GM23338 (cell line): ENCODE data around the gene FUT7. TPM values are rescaled to one million over a fixed set of nuclear protein-coding genes. Genes with fewer than 3 reads are reported as not detected.

ENCODE experiments used
- ATAC-seq: fragments of 200-7000 bp; cut with Tn5 transposase; 3 replicates; pipeline ENCODE4 v1.9.1; 2020
- DNase-seq: peaks from one replicate; pipeline ENCODE4 v3.0.0-alpha.2; 2015; ENCODE audit warnings: low spot score
- H2AFZ ChIP-seq: fragments of 200-600 bp; sonication (generic); 2 replicates; pipeline ENCODE4 v1.8.0; 2016; ENCODE audit warnings: antibody characterized with exemption, mild to moderate bottlenecking, moderate library complexity
- H3F3A ChIP-seq: fragments of 200-600 bp; sonication (generic); replicated peaks from 2 replicates; pipeline ENCODE4 v1.8.0; 2017; ENCODE audit warnings: antibody characterized with exemption, mixed run types, low read depth
- H3K27ac ChIP-seq: fragments of 200-600 bp; sonication (generic); 2 replicates; pipeline ENCODE4 v1.6.1; 2016; ENCODE audit warnings: low read depth
- H3K27me3 ChIP-seq: fragments of 200-600 bp; sonication (generic); 2 replicates; pipeline ENCODE4 v1.8.0; 2016; ENCODE audit warnings: mild to moderate bottlenecking, mixed run types, moderate library complexity; ENCODE audit not compliant: insufficient read depth
- H3K36me3 ChIP-seq: fragments of 200-600 bp; sonication (generic); 2 replicates; pipeline ENCODE4 v1.8.0; 2016; ENCODE audit warnings: mild to moderate bottlenecking; ENCODE audit not compliant: insufficient read depth
- H3K4me1 ChIP-seq: fragments of 200-600 bp; sonication (generic); 2 replicates; pipeline ENCODE4 v1.8.0; 2016; ENCODE audit warnings: mild to moderate bottlenecking, moderate library complexity; ENCODE audit not compliant: insufficient read depth
- H3K4me2 ChIP-seq: fragments of 200-600 bp; sonication (generic); 2 replicates; pipeline ENCODE4 v1.7.1; 2017; ENCODE audit warnings: mixed run types
- H3K4me3 ChIP-seq: fragments of 200-600 bp; sonication (generic); 2 replicates; pipeline ENCODE4 v1.6.1; 2016; ENCODE audit warnings: mixed run types
- H3K79me2 ChIP-seq: fragments of 200-600 bp; sonication (generic); replicated peaks from 2 replicates; pipeline ENCODE4 v1.8.0; 2017; ENCODE audit warnings: mild to moderate bottlenecking; ENCODE audit not compliant: insufficient read depth
- H3K9me2 ChIP-seq: fragments of 200-600 bp; sonication (generic); 2 replicates; pipeline ENCODE4 v1.8.0; 2017; ENCODE audit not compliant: insufficient read depth
- H4K20me1 ChIP-seq: fragments of 200-600 bp; sonication (generic); replicated peaks from 2 replicates; pipeline ENCODE4 v1.8.0; 2017; ENCODE audit warnings: mild to moderate bottlenecking; ENCODE audit not compliant: insufficient read depth
- H3K27ac Mint-ChIP-seq: 2 replicates; pipeline ENCODE4 v1.8.0; 2020; ENCODE audit warnings: inconsistent platforms, mild to moderate bottlenecking, moderate library complexity, mixed read lengths
- H3K27me3 Mint-ChIP-seq: 3 replicates; pipeline ENCODE4 v1.8.0; 2022; ENCODE audit warnings: low read depth, mild to moderate bottlenecking, moderate library complexity, mixed read lengths, inconsistent platforms; ENCODE audit not compliant: insufficient read depth, poor library complexity
- H3K36me3 Mint-ChIP-seq: 3 replicates; pipeline ENCODE4 v1.8.0; 2021; ENCODE audit warnings: low read depth, mild to moderate bottlenecking, inconsistent platforms, moderate library complexity, mixed read lengths
- H3K4me1 Mint-ChIP-seq: 3 replicates; pipeline ENCODE4 v1.8.0; 2020; ENCODE audit warnings: mild to moderate bottlenecking, inconsistent platforms, mixed read lengths
- H3K4me3 Mint-ChIP-seq: 3 replicates; pipeline ENCODE4 v1.8.0; 2021; ENCODE audit warnings: moderate library complexity, mild to moderate bottlenecking, inconsistent platforms, mixed read lengths
- H3K9me3 Mint-ChIP-seq: 3 replicates; pipeline ENCODE4 v1.8.0; 2020; ENCODE audit warnings: moderate library complexity, mild to moderate bottlenecking, inconsistent platforms, mixed read lengths
- CREB1 ChIP-seq: fragments of 250-450 bp; sonication (Bioruptor Pico); IDR thresholded peaks from 2 replicates; pipeline ENCODE4 v1.5.0; 2020; ENCODE audit warnings: low read depth, mild to moderate bottlenecking, moderate library complexity
- CTCF ChIP-seq, 2 experiments: fragments of 200-600 bp in 1 of 2; sonication (generic) in 1 of 2; conservative IDR thresholded peaks; 2 replicates each; pipeline versions ENCODE4 v1.5.1 to v1.6.1; 2016 to 2017; ENCODE audit warnings: antibody characterized with exemption in 2 of 2, low read depth in 2 of 2, mild to moderate bottlenecking in 2 of 2, moderate library complexity in 1 of 2
- ETS1 ChIP-seq: IDR thresholded peaks from 2 replicates; pipeline ENCODE4 v1.6.1; 2016; ENCODE audit warnings: antibody characterized with exemption
- EZH2 ChIP-seq: fragments of 200-600 bp; sonication (generic); IDR thresholded peaks from one replicate; pipeline ENCODE4 v1.8.0; 2017; ENCODE audit warnings: antibody characterized with exemption, mild to moderate bottlenecking, low read depth; ENCODE audit not compliant: unreplicated experiment
- EZH2phosphoT487 ChIP-seq: fragments of 200-600 bp; sonication (generic); IDR thresholded peaks from one replicate; pipeline ENCODE4 v1.8.1; 2018; ENCODE audit warnings: antibody characterized with exemption; ENCODE audit not compliant: unreplicated experiment
- JUNB ChIP-seq: IDR thresholded peaks from one replicate; pipeline ENCODE4 v1.6.1; 2016; ENCODE audit warnings: antibody characterized with exemption; ENCODE audit not compliant: unreplicated experiment
- NANOG ChIP-seq: IDR thresholded peaks from 2 replicates; pipeline ENCODE4 v1.6.1; 2016; ENCODE audit warnings: antibody characterized with exemption, borderline replicate concordance
- POLR2AphosphoS5 ChIP-seq: IDR thresholded peaks from 2 replicates; pipeline ENCODE4 v1.6.1; 2016; ENCODE audit warnings: antibody characterized with exemption, low read depth
- REST ChIP-seq: IDR thresholded peaks from one replicate; pipeline ENCODE4 v1.6.1; 2018; ENCODE audit warnings: antibody characterized with exemption; ENCODE audit not compliant: unreplicated experiment
- STAT1 ChIP-seq: IDR thresholded peaks from one replicate; pipeline ENCODE4 v1.6.1; 2016; ENCODE audit warnings: antibody characterized with exemption; ENCODE audit not compliant: unreplicated experiment
- ZNF114 ChIP-seq: fragments of 250-450 bp; sonication (Bioruptor Pico); IDR thresholded peaks from 2 replicates; pipeline ENCODE4 v1.5.0; 2020; ENCODE audit warnings: mild to moderate bottlenecking, moderate library complexity
- ZNF331 ChIP-seq: fragments of 250-450 bp; sonication (Bioruptor Pico); IDR thresholded peaks from 2 replicates; pipeline ENCODE4 v1.5.0; 2020; ENCODE audit warnings: low read depth, mild to moderate bottlenecking, moderate library complexity
- ZNF462 ChIP-seq: fragments of 250-450 bp; sonication (Bioruptor Pico); IDR thresholded peaks from 2 replicates; pipeline ENCODE4 v1.5.0; 2020; ENCODE audit warnings: mild to moderate bottlenecking, moderate library complexity
- polyA plus RNA-seq: library from polyadenylated mRNA; unstranded; fragments of >200 nt; fragmentation: Nextera tagmentation; extraction: Ambion mirVana; gene quantifications from 2 replicates; pipeline ENCODE4 v1.2.1, GENCODE V29; 2016
- total RNA-seq: library from RNA; depleted of rRNA; stranded (reverse); fragments of >200 nt; shearing (Covaris generic); gene quantifications from 2 replicates; pipeline ENCODE4 v1.2.3, GENCODE V29; 2014

The FUT7 gene
- total and polyA plus RNA-seq, 2 experiments from 2014 or later: not detected

- no peak within 1 kb of the TSS for H3K27ac Mint-ChIP-seq
- no peaks in the 10 kb centered on the region for H3F3A ChIP-seq
- TF ChIP-seq REST: peak; percentile 89
- no peak for TF ChIP-seq JUNB
- TF ChIP-seq POLR2AphosphoS5: peak; percentile 67
- TF ChIP-seq EZH2: peak; percentile 23
- no peak for TF ChIP-seq ZNF462 (CRISPR knock-in tag)
- TF ChIP-seq ZNF331 (CRISPR knock-in tag): no peak
- peak; percentile 76 to 81 for TF ChIP-seq CTCF (conservative IDR thresholded peaks at IDR 0.05; ENCODE audit: low read depth in 2 of 2)
- TF ChIP-seq ZNF114 (CRISPR knock-in tag): no peak
- TF ChIP-seq NANOG: no peak
- TF ChIP-seq STAT1: no peak
- no peak for TF ChIP-seq CREB1
- TF ChIP-seq EZH2phosphoT487: no peak
- TF ChIP-seq ETS1: no peak
- peaks cover 40% of the 10 kb centered on the region for H3K27me3 ChIP-seq
- H3K36me3 ChIP-seq: no peaks in the 10 kb centered on the region
- no peaks in the 10 kb centered on the region for H3K9me3 Mint-ChIP-seq
- ATAC-seq: peak; percentile 73
- peaks cover 7% of the 10 kb centered on the region; the same call in 1 of the 2 replicates for H3K79me2 ChIP-seq
- H3K4me2 ChIP-seq: peak within 1 kb of the TSS; percentile 93
- peak within 1 kb of the TSS; percentile 87 for H3K4me3 ChIP-seq
- DNase-seq: peak; percentile 95
- H3K27me3 Mint-ChIP-seq: peaks cover 41% of the 10 kb centered on the region
- H3K4me1 ChIP-seq: peaks cover 7% of the 10 kb centered on the region; the same call in 1 of the 2 replicates
- no peaks in the 10 kb centered on the region; the same call in 1 of the 2 replicates for H4K20me1 ChIP-seq
- no peak within 1 kb of the TSS for H3K27ac ChIP-seq
- H3K4me3 Mint-ChIP-seq: peak within 1 kb of the TSS; percentile 74
- peak within 1 kb of the TSS; percentile 98 for H2AFZ ChIP-seq
- no peaks in the 10 kb centered on the region for H3K9me2 ChIP-seq
- H3K4me1 Mint-ChIP-seq: peaks cover 6% of the 10 kb centered on the region; the same call in 1 of the 3 replicates
- H3K36me3 Mint-ChIP-seq: no peaks in the 10 kb centered on the region
Measured at GRCh38 chr9:137046088-137046787, 14.3 kb upstream of the FUT7 start, which contains the start of gene NPDC1. NPDC1 (minus strand) TSS chr9:137046177; CDS start chr9:137045989, 188 bp downstream.
